H1 (cell line): Measurements from ENCODE around the gene ZNF20. TPM values are rescaled to one million over a fixed set of nuclear protein-coding genes. Genes with fewer than 3 reads are reported as not detected.

ENCODE experiments used
- CTCF ChIA-PET: fragments of 300-600 bp; sonication (Branson Sonifier 250); formaldehyde crosslinking; loops from one replicate; lab custom pipeline; 2021; ENCODE audit not compliant: partially characterized antibody; lab: Charles Lee
- POLR2A ChIA-PET: fragments of 300-600 bp; sonication (Branson Sonifier 250); formaldehyde crosslinking; loops from one replicate; lab custom pipeline; 2021; ENCODE audit warnings: inconsistent platforms; ENCODE audit not compliant: partially characterized antibody; lab: Charles Lee
- DNase-seq, 2 experiments: peaks; one replicate each; pipeline versions ENCODE4 v3.0.0 to v3.0.0-alpha.2; 2010 to 2022; ENCODE audit warnings: low spot score in 2 of 2, low read depth in 1 of 2, mixed read lengths in 1 of 2
- FAIRE-seq: peaks from 2 replicates; lab custom pipeline; 2011; peaks lifted over from hg19 to GRCh38; lab: Jason Lieb, UNC
- H2AFZ ChIP-seq: 2 replicates; pipeline ENCODE4 v1.8.1; 2012; ENCODE audit warnings: low read length, inconsistent platforms
- H2AK5ac ChIP-seq: 2 replicates; pipeline ENCODE4 v1.6.1; 2013; ENCODE audit warnings: low read depth, low read length
- H2BK120ac ChIP-seq: replicated peaks from 2 replicates; pipeline ENCODE3; 2013; ENCODE audit warnings: low read depth, low read length, inconsistent platforms
- H2BK12ac ChIP-seq: 2 replicates; pipeline ENCODE4 v1.6.1; 2013; ENCODE audit warnings: low read depth, low read length
- H2BK15ac ChIP-seq: 2 replicates; pipeline ENCODE4 v1.6.1; 2013; ENCODE audit warnings: low read length
- H2BK20ac ChIP-seq: 2 replicates; pipeline ENCODE4 v1.6.1; 2013; ENCODE audit warnings: low read length
- H2BK5ac ChIP-seq: 2 replicates; pipeline ENCODE4 v1.6.1; 2013; ENCODE audit warnings: low read depth, low read length
- H3K14ac ChIP-seq: 2 replicates; pipeline ENCODE4 v1.6.1; 2013; ENCODE audit warnings: inconsistent platforms; ENCODE audit not compliant: insufficient read length
- H3K18ac ChIP-seq: 2 replicates; pipeline ENCODE4 v1.6.1; 2013; ENCODE audit warnings: low read length; ENCODE audit errors: extremely low read depth
- H3K23ac ChIP-seq: 2 replicates; pipeline ENCODE4 v1.6.1; 2013; ENCODE audit warnings: inconsistent platforms; ENCODE audit not compliant: insufficient read length
- H3K23me2 ChIP-seq: 2 replicates; pipeline ENCODE4 v1.6.1; 2013; ENCODE audit warnings: low read depth, low read length
- H3K27ac ChIP-seq: 2 replicates; pipeline ENCODE4 v1.6.1; 2011; ENCODE audit warnings: low read depth, low read length, inconsistent platforms
- H3K27me3 ChIP-seq, 4 experiments: replicated peaks in 1 of 4; 1 replicate in 1 of 4; 2 replicates in 3 of 4; pipeline versions ENCODE4 v1.6.1 to v1.8.1; 2011 to 2013; ENCODE audit warnings: low read length in 3 of 4, mild to moderate bottlenecking in 3 of 4, inconsistent platforms in 2 of 4, mixed read lengths in 2 of 4, moderate library complexity in 1 of 4; ENCODE audit not compliant: control insufficient read depth in 3 of 4, insufficient read depth in 3 of 4; ENCODE audit errors: extremely low read depth in 1 of 4
- H3K36me3 ChIP-seq, 4 experiments: 2 replicates each; pipeline versions ENCODE4 v1.6.1 to v1.8.1; 2011 to 2013; ENCODE audit warnings: mild to moderate bottlenecking in 4 of 4, low read length in 3 of 4, moderate library complexity in 2 of 4, control low read depth in 1 of 4, inconsistent platforms in 1 of 4; ENCODE audit not compliant: insufficient read depth in 4 of 4, control insufficient read depth in 2 of 4
- H3K4ac ChIP-seq: replicated peaks from 2 replicates; pipeline ENCODE3; 2013; ENCODE audit warnings: low read length, low read depth, mixed read lengths, inconsistent platforms; ENCODE audit not compliant: insufficient read length
- H3K4me1 ChIP-seq, 4 experiments: replicated peaks in 1 of 4; 1 replicate in 1 of 4; 2 replicates in 3 of 4; pipeline versions ENCODE4 v1.6.1 to v1.8.1; 2011 to 2013; ENCODE audit warnings: low read length in 3 of 4, inconsistent platforms in 2 of 4, mixed read lengths in 1 of 4; ENCODE audit not compliant: insufficient read depth in 4 of 4, control insufficient read depth in 3 of 4
- H3K4me2 ChIP-seq, 2 experiments: 2 replicates each; pipeline versions ENCODE4 v1.6.1 to v1.8.1; 2011 to 2013; ENCODE audit warnings: low read depth in 2 of 2, low read length in 2 of 2, control low read depth in 1 of 2, inconsistent platforms in 1 of 2, mild to moderate bottlenecking in 1 of 2; ENCODE audit not compliant: insufficient read depth in 1 of 2
- H3K4me3 ChIP-seq, 4 experiments: fragments of 200-600, 300-600 bp in 1 of 4; sonication (generic), shearing (Covaris generic), sonication (Bioruptor Twin) in 1 of 4; 2 replicates each; pipeline versions ENCODE4 v1.5.1 to v1.8.1; 2011 to 2016; ENCODE audit warnings: low read length in 4 of 4, low read depth in 3 of 4, control low read depth in 2 of 4, inconsistent platforms in 2 of 4, mild to moderate bottlenecking in 2 of 4, mixed read lengths in 1 of 4, moderate library complexity in 1 of 4; ENCODE audit not compliant: insufficient read depth in 2 of 4; ENCODE audit errors: extremely low read depth in 1 of 4
- H3K56ac ChIP-seq: replicated peaks from 2 replicates; pipeline ENCODE3; 2013; ENCODE audit warnings: low read depth, mild to moderate bottlenecking, mixed read lengths, low read length, inconsistent platforms; ENCODE audit not compliant: insufficient read length
- H3K79me1 ChIP-seq: 2 replicates; pipeline ENCODE4 v1.6.1; 2013; ENCODE audit warnings: low read depth, low read length, control low read depth
- H3K79me2 ChIP-seq, 2 experiments: 2 replicates each; pipeline versions ENCODE4 v1.6.1 to v1.8.1; 2012 to 2013; ENCODE audit warnings: low read length in 2 of 2, mild to moderate bottlenecking in 2 of 2, inconsistent platforms in 1 of 2; ENCODE audit not compliant: insufficient read depth in 2 of 2, control insufficient read depth in 1 of 2
- H3K9ac ChIP-seq, 4 experiments: replicated peaks in 1 of 4; 1 replicate in 1 of 4; 2 replicates in 3 of 4; pipeline versions ENCODE4 v1.6.1 to v1.8.1; 2011 to 2013; ENCODE audit warnings: low read depth in 3 of 4, low read length in 3 of 4, control low read depth in 2 of 4, mild to moderate bottlenecking in 2 of 4, moderate library complexity in 2 of 4, inconsistent platforms in 1 of 4; ENCODE audit errors: extremely low read depth in 1 of 4
- H3K9me3 ChIP-seq, 2 experiments: 2 replicates each; pipeline versions ENCODE4 v1.6.1 to v1.8.1; 2012 to 2013; ENCODE audit warnings: mild to moderate bottlenecking in 2 of 2, moderate library complexity in 2 of 2, control low read depth in 1 of 2, inconsistent platforms in 1 of 2, low read depth in 1 of 2, low read length in 1 of 2, mixed read lengths in 1 of 2; ENCODE audit not compliant: insufficient read depth in 2 of 2
- H4K20me1 ChIP-seq, 2 experiments: replicated peaks in 1 of 2; 2 replicates each; pipeline versions ENCODE3 to v1.8.1; 2011 to 2013; ENCODE audit warnings: inconsistent platforms in 2 of 2, low read length in 2 of 2, mild to moderate bottlenecking in 1 of 2; ENCODE audit not compliant: insufficient read depth in 2 of 2, control insufficient read depth in 1 of 2
- H4K5ac ChIP-seq: 2 replicates; pipeline ENCODE4 v1.6.1; 2013; ENCODE audit warnings: low read length, low read depth, mixed read lengths, inconsistent platforms; ENCODE audit not compliant: insufficient read length
- H4K8ac ChIP-seq: 2 replicates; pipeline ENCODE4 v1.8.0; 2013; ENCODE audit warnings: mild to moderate bottlenecking, moderate library complexity, low read length, inconsistent platforms; ENCODE audit not compliant: insufficient read depth; ENCODE audit errors: extremely low read depth
- H4K91ac ChIP-seq: replicated peaks from 2 replicates; pipeline ENCODE3; 2013; ENCODE audit warnings: low read length, mixed read lengths, inconsistent platforms; ENCODE audit not compliant: insufficient read length
- BCL11A ChIP-seq, 2 experiments: IDR thresholded peaks; one replicate each; pipeline ENCODE4 v1.6.1; 2011; ENCODE audit warnings: low read depth in 2 of 2, low read length in 2 of 2, mild to moderate bottlenecking in 2 of 2
- BRCA1 ChIP-seq: IDR thresholded peaks from 2 replicates; pipeline ENCODE4 v1.6.1; 2012; ENCODE audit warnings: low read depth, low read length, improper control_type of control experiment
- KDM4A ChIP-seq: IDR thresholded peaks from one replicate; pipeline ENCODE4 v1.7.1; 2012; ENCODE audit warnings: low read depth, mild to moderate bottlenecking, moderate library complexity, low read length, inconsistent platforms; ENCODE audit not compliant: severe bottlenecking
- RAD21 ChIP-seq, 2 experiments: IDR thresholded peaks in 1 of 2; conservative IDR thresholded peaks in 1 of 2; 2 replicates each; pipeline ENCODE4 v1.6.1; 2011; ENCODE audit warnings: low read depth in 2 of 2, low read length in 2 of 2, improper control_type of control experiment in 1 of 2, inconsistent platforms in 1 of 2, mild to moderate bottlenecking in 1 of 2, moderate library complexity in 1 of 2
- SAP30 ChIP-seq: fragments of 300-600 bp; sonication (generic); IDR thresholded peaks from 2 replicates; pipeline ENCODE4 v1.7.1; 2012; ENCODE audit warnings: low read length, moderate library complexity, mild to moderate bottlenecking, inconsistent platforms; ENCODE audit not compliant: insufficient read depth, insufficient replicate concordance
- SP2 ChIP-seq: IDR thresholded peaks from 2 replicates; pipeline ENCODE4 v1.6.1; 2012; ENCODE audit warnings: mild to moderate bottlenecking, low read length, inconsistent platforms
- TCF12 ChIP-seq: IDR thresholded peaks from 2 replicates; pipeline ENCODE4 v1.6.1; 2011; ENCODE audit warnings: low read depth, mild to moderate bottlenecking, low read length
- WGBS, 2 experiments: shearing (Covaris generic) in 1 of 2; methylation state at CpG; one replicate each; pipeline versions ENCODE4 v1.1.6 to v1.1.7; 2013 to 2015; ENCODE audit warnings: low lambda C conversion rate in 2 of 2, mixed read lengths in 2 of 2, inconsistent platforms in 1 of 2, low coverage in 1 of 2, missing lambda C conversion rate in 1 of 2; ENCODE audit not compliant: insufficient replicate concordance in 2 of 2, insufficient coverage in 1 of 2, insufficient read length in 1 of 2; ENCODE audit errors: extremely low coverage in 1 of 2, missing lambda C conversion rate in 1 of 2; 5-methylcytosine and 5-hydroxymethylcytosine counted together
- polyA plus RNA-seq, 7 experiments: library from polyadenylated mRNA; depleted of rRNA in 3 of 7; stranded (reverse) in 5 of 7; unstranded in 2 of 7; fragments of >200 nt in 5 of 7; fragments of 200-250 nt in 2 of 7; gene quantifications; 1 replicate in 5 of 7; 2 replicates in 1 of 7; 4 replicates in 1 of 7; pipeline versions ENCODE4 v1.2.1 to v1.2.3, GENCODE V29; 2011 to 2013; ENCODE audit warnings: missing spikeins in 2 of 7, mixed read lengths in 2 of 7
- total RNA-seq: library from RNA; stranded (reverse); fragmentation: NEBNext Ultra II Directional; extraction: Animal tissue kit (Norgen Biotek cat#: 25700); gene quantifications from 2 replicates; pipeline ENCODE4 v1.2.1, GENCODE V29; 2021

ZNF20 gene
- total and polyA plus RNA-seq, 2 of the 8 experiments (the other 6 are each of a cell fraction or from before 2014, with no cell fraction given), result 1.6 to 9.0 TPM

- no peak overlapping the region for H3K18ac ChIP-seq
- H4K91ac ChIP-seq, result no peak overlapping the region
- H4K5ac ChIP-seq, result no peak overlapping the region
- no peak overlapping the region for H2AFZ ChIP-seq
- H3K9ac ChIP-seq, result no peak overlapping the region
- no peak overlapping the region for H3K56ac ChIP-seq
- POLR2A ChIA-PET, result interaction anchor here (0.8 to 3.5 kb wide), 16 partner anchors 9 to 262 kb away, joined by 3 to 30 read pairs (median 15); partner anchors contain the start of genes ZNF433, ZNF625, ZNF700 and ZNF763
- H3K4me1 ChIP-seq, result peaks cover 2 to 10% (median 6%) of the 10 kb centered on the region in 4 experiments; a peak in 6 of 7 replicates
- no peak overlapping the region for H2BK120ac ChIP-seq
- FAIRE-seq (no peak), DNase-seq (no peak)
- no peak overlapping the region; a peak in 1 of 4 replicates for H3K4me2 ChIP-seq
- H3K27ac ChIP-seq, result no peak overlapping the region
- H2BK12ac ChIP-seq, result no peak overlapping the region
- H2BK15ac ChIP-seq, result no peak overlapping the region
- WGBS, 2 experiments, result 66% methylated on average over 10 of the region's 10 CpGs; no CpG with 5 or more reads in 1 of the 2 experiments
- H3K79me2 ChIP-seq, result peaks cover 0 to 27% of the 10 kb centered on the region in 2 experiments; a peak in 2 of 4 replicates
- no peak overlapping the region for H4K8ac ChIP-seq
- H3K4me3 ChIP-seq, result no peak overlapping the region
- no peak overlapping the region for H3K23ac ChIP-seq
- no peak overlapping the region for H2BK20ac ChIP-seq
- no peak overlapping the region for H2AK5ac ChIP-seq
- CTCF ChIA-PET, result interaction anchor here (0.6 to 3.1 kb wide), 23 partner anchors 9 to 355 kb away, joined by 3 to 40 read pairs (median 8); partner anchors contain the start of genes ZNF491, ZNF625 and ZNF763
- no peaks in the 10 kb centered on the region for H3K27me3 ChIP-seq
- TF ChIP-seq KDM4A, result no peak
- TF ChIP-seq RAD21 (IDR thresholded peaks at IDR 0.05 in 1 of 2, conservative IDR thresholded peaks at IDR 0.05 in 1 of 2; ENCODE audit: low read depth in 2 of 2, low read length in 2 of 2), result no peak
- no peak for TF ChIP-seq BCL11A (IDR thresholded peaks at IDR 0.05; ENCODE audit: low read depth in 2 of 2, low read length in 2 of 2)
- no peak for TF ChIP-seq TCF12
- TF ChIP-seq SAP30, result no peak
- TF ChIP-seq SP2, result no peak
- no peak for TF ChIP-seq BRCA1
- H3K23me2 ChIP-seq, result peaks cover 3% of the 10 kb centered on the region; the same call in 1 of the 2 replicates
- peaks cover 15 to 18% of the 10 kb centered on the region in 2 experiments for H3K9me3 ChIP-seq
- peaks cover 2% of the 10 kb centered on the region; the same call in 1 of the 2 replicates for H3K79me1 ChIP-seq
- no peak overlapping the region for H3K4ac ChIP-seq
- H2BK5ac ChIP-seq, result no peak overlapping the region
- H3K36me3 ChIP-seq, result peaks cover 15 to 38% (median 24%) of the 10 kb centered on the region in 4 experiments
- peaks cover 0 to 4% of the 10 kb centered on the region in 2 experiments for H4K20me1 ChIP-seq
- H3K14ac ChIP-seq, result no peak overlapping the region
Observed at GRCh38 chr19:12141405-12141736, 1.2 kb upstream of the ZNF20 start.
